ENCODE data around the gene RPLP2.
A peak's percentile ranks its signal among the peaks of the same experiment; 100 is the strongest.

Gene RPLP2

GRCh38 chr11:800473-800872 is 9.3 kb upstream of the RPLP2 start:
- Histone ChIP-seq H3K4me1 (ENCODE audit: control insufficient read depth, insufficient read depth, low read length) (peaks cover 40% of the 10 kb centered on the region), H3K4me3 (ENCODE audit: low read length in 2 of 2) (no peak overlapping the region), H3K9me3 (ENCODE audit: control insufficient read depth in 2 of 2, low read length in 2 of 2) (no peaks in the 10 kb centered on the region), H3K9ac (ENCODE audit: low read length in 2 of 2) (no peak overlapping the region), H3K27ac (ENCODE audit: low read length) (no peak overlapping the region), H3K27me3 (ENCODE audit: control insufficient read depth in 1 of 2, insufficient read depth in 2 of 2, low read length in 2 of 2) (no peaks in the 10 kb centered on the region), H3K36me3 (ENCODE audit: control insufficient read depth in 2 of 2, insufficient read depth in 2 of 2, low read length in 2 of 2) (peaks cover 0 to 2% of the 10 kb centered on the region in 2 donors)

- H3K4me1 ChIP-seq (ENCODE audit: control insufficient read depth, insufficient read depth, low read length) = peaks cover 34% of the 10 kb centered on the region
- peaks cover 0 to 2% of the 10 kb centered on the region in 2 donors for H3K36me3 ChIP-seq (ENCODE audit: control insufficient read depth in 2 of 2, insufficient read depth in 2 of 2, low read length in 2 of 2)
- H3K27ac ChIP-seq (ENCODE audit: low read length) = no peak overlapping the region
- no peak overlapping the region for H3K4me3 ChIP-seq (ENCODE audit: low read length in 2 of 2)
- no peaks in the 10 kb centered on the region for H3K9me3 ChIP-seq (ENCODE audit: control insufficient read depth in 2 of 2, low read length in 2 of 2)
- no peak overlapping the region for H3K9ac ChIP-seq (ENCODE audit: low read length in 2 of 2)
- no peaks in the 10 kb centered on the region for H3K27me3 ChIP-seq (ENCODE audit: control insufficient read depth in 1 of 2, insufficient read depth in 2 of 2, low read length in 2 of 2)
These were observed 8.5 kb upstream of the RPLP2 start for GRCh38 chr11:801097-801780.

GRCh38 chr11:802018-802617 is 7.6 kb upstream of the RPLP2 start:
- H3K9me3 ChIP-seq (ENCODE audit: control insufficient read depth in 2 of 2, low read length in 2 of 2) = no peaks in the 10 kb centered on the region
- H3K27ac ChIP-seq (ENCODE audit: low read length) = no peak overlapping the region
- H3K4me1 ChIP-seq (ENCODE audit: control insufficient read depth, insufficient read depth, low read length) = peaks cover 26% of the 10 kb centered on the region
- peaks cover 0 to 2% of the 10 kb centered on the region in 2 donors for H3K36me3 ChIP-seq (ENCODE audit: control insufficient read depth in 2 of 2, insufficient read depth in 2 of 2, low read length in 2 of 2)
- H3K27me3 ChIP-seq (ENCODE audit: control insufficient read depth in 1 of 2, insufficient read depth in 2 of 2, low read length in 2 of 2) = no peaks in the 10 kb centered on the region
- no peak overlapping the region for H3K4me3 ChIP-seq (ENCODE audit: low read length in 2 of 2)
- no peak overlapping the region for H3K9ac ChIP-seq (ENCODE audit: low read length in 2 of 2)

GRCh38 chr11:802693-803466 is 6.9 kb upstream of the RPLP2 start:
- Histone ChIP-seq H3K4me3 (ENCODE audit: low read length in 2 of 2) (no peak overlapping the region), H3K4me1 (ENCODE audit: control insufficient read depth, insufficient read depth, low read length) (peaks cover 20% of the 10 kb centered on the region), H3K27me3 (ENCODE audit: control insufficient read depth in 1 of 2, insufficient read depth in 2 of 2, low read length in 2 of 2) (no peaks in the 10 kb centered on the region), H3K36me3 (ENCODE audit: control insufficient read depth in 2 of 2, insufficient read depth in 2 of 2, low read length in 2 of 2) (peaks cover 0 to 2% of the 10 kb centered on the region in 2 donors), H3K9me3 (ENCODE audit: control insufficient read depth in 2 of 2, low read length in 2 of 2) (no peaks in the 10 kb centered on the region), H3K9ac (ENCODE audit: low read length in 2 of 2) (no peak overlapping the region), H3K27ac (ENCODE audit: low read length) (no peak overlapping the region)

- Histone ChIP-seq H3K36me3 (ENCODE audit: control insufficient read depth in 2 of 2, insufficient read depth in 2 of 2, low read length in 2 of 2) (peaks cover 0 to 2% of the 10 kb centered on the region in 2 donors), H3K9ac (ENCODE audit: low read length in 2 of 2) (no peak overlapping the region), H3K9me3 (ENCODE audit: control insufficient read depth in 2 of 2, low read length in 2 of 2) (no peaks in the 10 kb centered on the region), H3K27me3 (ENCODE audit: control insufficient read depth in 1 of 2, insufficient read depth in 2 of 2, low read length in 2 of 2) (no peaks in the 10 kb centered on the region), H3K27ac (ENCODE audit: low read length) (no peak overlapping the region), H3K4me3 (ENCODE audit: low read length in 2 of 2) (no peak overlapping the region), H3K4me1 (ENCODE audit: control insufficient read depth, insufficient read depth, low read length) (peaks cover 18% of the 10 kb centered on the region)
These were observed 6.4 kb upstream of the RPLP2 start for GRCh38 chr11:803467-803742.

- Histone ChIP-seq H3K9me3 (ENCODE audit: control insufficient read depth in 2 of 2, low read length in 2 of 2) (no peaks in the 10 kb centered on the region), H3K27ac (ENCODE audit: low read length) (no peak overlapping the region), H3K4me3 (ENCODE audit: low read length in 2 of 2) (peak overlapping the region; percentile 72 to 73), H3K36me3 (ENCODE audit: control insufficient read depth in 2 of 2, insufficient read depth in 2 of 2, low read length in 2 of 2) (peaks cover 0 to 2% of the 10 kb centered on the region in 2 donors), H3K27me3 (ENCODE audit: control insufficient read depth in 1 of 2, insufficient read depth in 2 of 2, low read length in 2 of 2) (no peaks in the 10 kb centered on the region), H3K9ac (ENCODE audit: low read length in 2 of 2) (peak overlapping the region; percentile 36 to 68), H3K4me1 (ENCODE audit: control insufficient read depth, insufficient read depth, low read length) (peaks cover 23% of the 10 kb centered on the region)
These were observed 5.8 kb upstream of the RPLP2 start for GRCh38 chr11:803770-804598.

- Histone ChIP-seq H3K4me3 (ENCODE audit: low read length in 2 of 2) (peak overlapping the region; percentile 72 to 73), H3K4me1 (ENCODE audit: control insufficient read depth, insufficient read depth, low read length) (peaks cover 27% of the 10 kb centered on the region), H3K9ac (ENCODE audit: low read length in 2 of 2) (peak overlapping the region; percentile 36 to 68), H3K27me3 (ENCODE audit: control insufficient read depth in 1 of 2, insufficient read depth in 2 of 2, low read length in 2 of 2) (no peaks in the 10 kb centered on the region), H3K36me3 (ENCODE audit: control insufficient read depth in 2 of 2, insufficient read depth in 2 of 2, low read length in 2 of 2) (peaks cover 0 to 2% of the 10 kb centered on the region in 2 donors), H3K9me3 (ENCODE audit: control insufficient read depth in 2 of 2, low read length in 2 of 2) (no peaks in the 10 kb centered on the region), H3K27ac (ENCODE audit: low read length) (no peak overlapping the region)
These were observed 5.2 kb upstream of the RPLP2 start for GRCh38 chr11:804599-804964.

GRCh38 chr11:808427-809286 is 1.1 kb upstream of the RPLP2 start:
- Histone ChIP-seq H3K4me3 (ENCODE audit: low read length in 2 of 2) (peak overlapping the region; percentile 93 to 94), H3K36me3 (ENCODE audit: control insufficient read depth in 2 of 2, insufficient read depth in 2 of 2, low read length in 2 of 2) (peaks cover 20 to 23% of the 10 kb centered on the region in 2 donors), H3K9me3 (ENCODE audit: control insufficient read depth in 2 of 2, low read length in 2 of 2) (no peaks in the 10 kb centered on the region), H3K9ac (ENCODE audit: low read length in 2 of 2) (peak overlapping the region; percentile 98 to 99), H3K27ac (ENCODE audit: low read length) (peak overlapping the region; percentile 97), H3K27me3 (ENCODE audit: control insufficient read depth in 1 of 2, insufficient read depth in 2 of 2, low read length in 2 of 2) (no peaks in the 10 kb centered on the region), H3K4me1 (ENCODE audit: control insufficient read depth, insufficient read depth, low read length) (peaks cover 42% of the 10 kb centered on the region)

- Histone ChIP-seq H3K4me3 (ENCODE audit: low read length in 2 of 2) (peak overlapping the region; percentile 93 to 94), H3K9ac (ENCODE audit: low read length in 2 of 2) (peak overlapping the region; percentile 98 to 99), H3K4me1 (ENCODE audit: control insufficient read depth, insufficient read depth, low read length) (peaks cover 29% of the 10 kb centered on the region), H3K27me3 (ENCODE audit: control insufficient read depth in 1 of 2, insufficient read depth in 2 of 2, low read length in 2 of 2) (no peaks in the 10 kb centered on the region), H3K9me3 (ENCODE audit: control insufficient read depth in 2 of 2, low read length in 2 of 2) (no peaks in the 10 kb centered on the region), H3K36me3 (ENCODE audit: control insufficient read depth in 2 of 2, insufficient read depth in 2 of 2, low read length in 2 of 2) (peaks cover 21 to 23% of the 10 kb centered on the region in 2 donors), H3K27ac (ENCODE audit: low read length) (peak overlapping the region; percentile 97)
These were observed 337 bp downstream of the RPLP2 start for GRCh38 chr11:810040-810567.

All from stomach smooth muscle (tissue), 2 donors.